Fibroblast of pulmonary artery (primary cell): ENCODE data around the gene ZNF423.

Experiments
- DNase-seq: peaks from one replicate; pipeline ENCODE4 v3.0.0-alpha.2; 2010; ENCODE audit warnings: low read depth
- H3K4me3 ChIP-seq: replicated peaks from 2 replicates; pipeline ENCODE4 v1.5.1; 2011; ENCODE audit warnings: low read depth, mild to moderate bottlenecking, control low read depth, low read length, moderate library complexity
- TF ChIP-seq, protein P1 (sequence below): IDR thresholded peaks from 2 replicates; pipeline ENCODE4 v1.5.1; 2011; ENCODE audit warnings: mild to moderate bottlenecking, control low read depth, low read length, inconsistent platforms; ENCODE audit errors: missing control alignments

The ZNF423 gene

DNA sequence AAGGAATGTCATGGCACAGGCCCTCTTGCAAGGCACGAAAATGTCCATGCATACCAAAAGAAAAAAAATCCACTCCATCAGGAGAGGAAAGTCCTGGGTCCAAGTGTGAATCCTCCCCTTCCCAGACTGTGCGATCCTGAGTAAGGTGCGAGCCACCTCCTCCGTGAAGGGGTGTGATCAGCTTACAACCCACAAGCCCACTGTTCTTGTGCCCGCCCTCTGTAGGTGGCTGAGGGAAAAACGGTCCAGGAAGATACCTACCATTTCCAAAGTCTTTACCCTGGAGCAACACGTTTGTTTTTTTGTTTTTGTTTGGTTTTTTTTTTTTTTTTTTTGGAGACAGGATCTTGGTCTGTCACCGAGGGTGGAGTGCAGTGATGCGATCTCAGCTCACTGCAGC, 116.5 kb downstream of the ZNF423 start:
- no peak overlapping the region for H3K4me3 ChIP-seq
- DNase-seq: no peak
- TF ChIP-seq, protein P1, sequence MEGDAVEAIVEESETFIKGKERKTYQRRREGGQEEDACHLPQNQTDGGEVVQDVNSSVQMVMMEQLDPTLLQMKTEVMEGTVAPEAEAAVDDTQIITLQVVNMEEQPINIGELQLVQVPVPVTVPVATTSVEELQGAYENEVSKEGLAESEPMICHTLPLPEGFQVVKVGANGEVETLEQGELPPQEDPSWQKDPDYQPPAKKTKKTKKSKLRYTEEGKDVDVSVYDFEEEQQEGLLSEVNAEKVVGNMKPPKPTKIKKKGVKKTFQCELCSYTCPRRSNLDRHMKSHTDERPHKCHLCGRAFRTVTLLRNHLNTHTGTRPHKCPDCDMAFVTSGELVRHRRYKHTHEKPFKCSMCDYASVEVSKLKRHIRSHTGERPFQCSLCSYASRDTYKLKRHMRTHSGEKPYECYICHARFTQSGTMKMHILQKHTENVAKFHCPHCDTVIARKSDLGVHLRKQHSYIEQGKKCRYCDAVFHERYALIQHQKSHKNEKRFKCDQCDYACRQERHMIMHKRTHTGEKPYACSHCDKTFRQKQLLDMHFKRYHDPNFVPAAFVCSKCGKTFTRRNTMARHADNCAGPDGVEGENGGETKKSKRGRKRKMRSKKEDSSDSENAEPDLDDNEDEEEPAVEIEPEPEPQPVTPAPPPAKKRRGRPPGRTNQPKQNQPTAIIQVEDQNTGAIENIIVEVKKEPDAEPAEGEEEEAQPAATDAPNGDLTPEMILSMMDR: peak; percentile 8

DNA sequence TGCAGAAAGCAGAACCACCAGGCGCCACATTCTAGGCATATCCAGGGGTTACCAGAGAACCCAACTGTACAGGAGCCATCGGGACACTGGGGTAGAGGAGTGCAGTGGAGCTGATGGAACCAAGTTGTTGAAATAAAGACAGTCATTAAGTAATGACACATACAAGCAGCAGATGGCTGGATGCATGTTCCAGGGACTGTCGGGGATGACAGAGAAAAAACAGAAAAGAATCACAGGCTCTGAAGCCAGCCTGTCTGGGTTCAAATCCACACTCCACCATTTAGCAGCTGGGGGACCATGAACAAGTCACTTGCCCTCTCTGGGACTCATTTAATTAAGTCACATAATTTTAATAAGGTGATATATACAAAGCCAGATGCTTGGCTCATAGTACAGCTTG, 117.1 kb downstream of the ZNF423 start:
- no peak for DNase-seq
- H3K4me3 ChIP-seq: no peak overlapping the region
- TF ChIP-seq, protein P1: no peak

DNA sequence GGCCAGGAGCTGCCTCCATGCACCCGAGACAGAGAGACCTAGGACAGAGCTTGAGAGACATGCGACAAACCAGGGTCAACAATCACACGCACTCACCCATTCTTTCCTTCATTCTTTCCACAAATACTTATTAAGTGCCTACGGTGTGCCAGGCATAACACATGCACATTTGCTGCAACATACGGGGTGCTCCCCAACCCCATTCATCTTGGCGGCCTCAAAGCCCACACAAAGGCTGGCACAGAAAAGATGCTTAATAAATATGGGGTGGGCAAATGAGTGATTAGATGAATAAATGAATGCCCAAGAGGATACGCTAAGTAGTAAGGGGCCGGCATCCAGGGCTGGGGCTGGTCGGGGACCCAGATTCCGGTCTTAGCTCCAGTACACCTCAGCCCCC, 117.9 kb downstream of the ZNF423 start:
- no peak for DNase-seq
- H3K4me3 ChIP-seq: no peak overlapping the region
- TF ChIP-seq, protein P1: no peak

DNA sequence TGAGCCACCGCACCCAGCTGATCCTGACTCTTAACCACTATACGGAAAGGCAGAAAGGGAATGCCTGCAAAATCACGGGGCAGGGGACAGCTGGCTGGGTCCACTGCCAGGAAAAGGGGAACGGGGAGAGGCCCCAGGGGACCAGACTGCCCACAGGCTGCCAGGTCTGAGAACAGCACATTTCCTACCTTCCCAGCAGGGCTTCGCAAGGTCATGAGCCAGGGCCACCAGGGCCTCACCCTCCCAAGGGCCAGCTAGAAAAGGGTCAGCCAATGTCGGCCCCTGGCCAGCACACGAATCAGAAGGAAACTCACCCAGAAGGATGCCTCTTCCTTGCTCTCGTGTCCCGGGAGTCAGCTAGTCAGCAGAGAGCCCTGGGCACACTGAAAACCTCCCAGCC, 118.4 kb downstream of the ZNF423 start:
- DNase-seq: no peak
- H3K4me3 ChIP-seq: no peak overlapping the region
- TF ChIP-seq, protein P1: no peak

DNA sequence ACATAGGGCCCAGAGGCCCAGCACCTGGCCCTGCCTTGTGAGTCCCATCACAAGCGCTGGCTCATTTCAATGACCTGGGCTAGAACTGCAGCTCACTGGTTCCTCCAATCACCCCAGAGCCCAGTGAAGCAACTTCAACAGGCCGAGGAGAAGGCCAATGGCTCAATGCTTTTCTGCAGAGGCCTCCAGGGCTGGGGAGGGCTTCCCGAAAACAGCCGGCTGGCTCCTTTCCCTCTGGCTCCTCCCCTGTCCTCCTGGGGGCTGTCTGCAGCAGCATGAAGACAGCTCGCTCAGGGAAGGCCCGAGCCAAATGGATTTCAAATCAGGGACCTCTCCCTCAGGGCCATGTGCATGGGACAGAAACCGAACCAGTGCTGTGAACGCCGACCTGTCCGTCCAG, 121.6 kb downstream of the ZNF423 start:
- DNase-seq: no peak
- no peak overlapping the region for H3K4me3 ChIP-seq
- TF ChIP-seq, protein P1: no peak

DNA sequence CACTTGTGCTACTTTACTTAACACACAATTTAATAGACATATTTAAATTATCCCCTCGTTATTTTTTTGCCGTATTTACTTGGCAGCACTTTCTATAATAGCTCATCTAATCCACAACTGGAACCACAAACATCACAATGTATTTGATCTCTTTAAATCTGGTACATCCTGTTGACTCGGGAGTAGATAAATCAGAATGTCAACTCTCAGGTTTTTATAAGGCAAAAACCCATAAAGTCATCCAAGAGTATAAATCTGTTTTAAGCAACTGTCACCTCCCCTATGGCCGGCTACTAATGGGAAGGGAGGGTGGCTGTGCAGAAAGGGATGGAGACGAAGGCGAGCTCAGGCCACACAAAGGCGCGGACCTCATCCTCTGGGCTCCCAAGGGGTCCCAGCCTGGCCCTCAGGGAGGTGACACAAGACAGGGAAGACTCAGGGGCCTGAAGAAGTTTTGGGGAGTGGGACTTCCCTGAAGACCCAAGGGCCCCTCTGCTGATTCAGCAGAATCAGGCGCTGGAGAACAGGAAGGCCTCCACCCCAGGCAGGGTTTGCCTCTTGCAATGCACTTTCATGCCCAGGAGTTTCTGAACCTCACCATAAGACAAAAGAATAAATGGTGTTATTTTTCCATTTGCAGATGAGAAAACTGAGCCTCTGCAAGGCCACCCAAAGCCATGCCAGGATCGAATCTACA, 122.5 kb downstream of the ZNF423 start:
- DNase-seq: no peak
- TF ChIP-seq, protein P1: no peak
- H3K4me3 ChIP-seq: no peak overlapping the region

DNA sequence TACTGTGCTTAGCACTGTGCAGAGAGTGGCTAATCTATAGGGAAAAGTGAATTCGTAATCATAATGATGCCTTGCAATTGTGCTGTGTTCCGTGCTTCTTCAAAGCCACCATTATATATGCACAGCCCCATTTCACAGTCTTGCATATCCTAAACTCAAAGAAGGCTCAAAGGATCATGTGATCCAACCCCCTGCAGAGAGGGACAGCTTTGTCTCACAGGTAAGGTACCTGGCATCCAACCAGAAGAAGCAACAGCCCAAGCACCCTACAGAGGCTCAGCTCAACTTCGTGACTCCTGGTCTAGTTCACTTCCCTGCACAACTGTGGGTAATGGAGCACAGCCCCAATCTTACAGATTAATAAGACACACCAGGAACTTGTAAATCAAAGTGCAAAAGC, 124.0 kb downstream of the ZNF423 start:
- no peak overlapping the region for H3K4me3 ChIP-seq
- DNase-seq: no peak
- TF ChIP-seq, protein P1: no peak
